Embryonic facial prominence (tissue), 1 donor: Measurements from ENCODE around the gene VCX3A.
"Not testable (repeated sequence)": the region's sequence is repeated elsewhere in the genome, so short reads cannot be mapped to it uniquely, and the experiment has no call there.

ENCODE experiments used
- DNase-seq: peaks from one replicate; pipeline ENCODE4 v3.0.0-alpha.2; 2016; ENCODE audit errors: extremely low spot score

VCX3A gene

DNA sequence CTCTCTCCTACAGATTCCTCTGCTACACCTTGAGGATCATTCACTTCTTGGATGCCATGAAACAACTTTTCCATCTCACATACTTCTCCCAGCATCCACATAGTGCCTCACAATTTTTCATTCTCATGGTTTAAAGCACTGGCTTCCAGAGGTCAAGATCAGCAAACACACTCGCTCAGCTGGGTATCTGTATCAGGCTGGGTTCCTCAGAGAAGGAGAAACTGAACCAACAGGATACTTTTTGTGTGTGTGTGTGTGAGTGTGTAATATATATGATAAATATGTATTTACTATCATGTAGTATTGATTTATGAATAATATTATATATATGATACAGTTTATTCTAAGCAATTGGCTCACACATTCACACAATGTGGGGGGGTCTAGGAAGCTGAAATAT lies at the start of gene VCX3A:
Gene VCX3A (minus strand): TSS at position 101 of the 400 bp plus-strand sequence. CDS start 621 bp downstream, outside the sequence.
- DNase-seq, result not testable (repeated sequence)

- DNase-seq, result no peak
These were observed 39.8 kb upstream of the VCX3A start for GRCh38 chrX:6574762-6575161.

DNA sequence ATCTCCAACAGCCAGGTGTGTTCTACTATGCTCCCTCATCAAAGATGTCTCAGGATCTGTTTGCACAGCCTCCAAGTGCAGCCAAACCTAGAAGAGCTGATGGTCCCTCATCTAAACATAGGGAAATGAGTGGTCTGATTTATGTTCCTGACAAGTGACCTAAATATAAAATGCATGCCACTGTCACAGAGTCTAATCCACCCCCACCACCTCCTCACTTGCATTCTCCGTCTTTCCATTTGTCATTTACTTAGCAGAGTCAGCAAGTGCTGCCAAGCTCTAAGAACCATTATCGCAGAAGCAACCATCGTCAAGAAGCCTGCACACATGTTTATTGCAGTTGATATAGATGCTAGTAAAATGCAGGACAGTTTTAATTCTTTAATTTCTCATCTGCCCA lies 33.1 kb upstream of the VCX3A start:
- no peak for DNase-seq

GRCh38 chrX:6558979-6559378 lies 24.1 kb upstream of the VCX3A start:
- no peak for DNase-seq

DNA sequence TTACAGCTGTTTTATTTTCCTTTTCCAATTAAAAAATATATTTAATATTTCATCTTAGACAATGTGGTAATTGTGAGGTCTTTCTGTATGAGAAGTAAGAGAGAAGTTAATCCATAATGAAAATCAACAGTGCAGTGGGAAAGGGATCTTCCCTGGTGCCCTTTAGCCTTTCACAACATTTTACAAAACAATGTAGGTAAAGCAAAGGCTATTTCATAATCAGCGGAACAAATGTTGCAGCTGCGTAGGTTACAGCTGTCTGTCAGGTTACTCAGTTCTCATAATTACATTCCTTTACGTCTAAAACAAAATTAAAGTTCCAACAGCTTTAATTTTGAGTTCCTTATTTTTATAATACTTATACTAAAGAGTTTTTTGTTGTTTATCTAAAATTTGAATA lies 22.8 kb upstream of the VCX3A start:
- no peak for DNase-seq

- DNase-seq, result no peak
These were observed 16.1 kb upstream of the VCX3A start for GRCh38 chrX:6550999-6551398.

DNA sequence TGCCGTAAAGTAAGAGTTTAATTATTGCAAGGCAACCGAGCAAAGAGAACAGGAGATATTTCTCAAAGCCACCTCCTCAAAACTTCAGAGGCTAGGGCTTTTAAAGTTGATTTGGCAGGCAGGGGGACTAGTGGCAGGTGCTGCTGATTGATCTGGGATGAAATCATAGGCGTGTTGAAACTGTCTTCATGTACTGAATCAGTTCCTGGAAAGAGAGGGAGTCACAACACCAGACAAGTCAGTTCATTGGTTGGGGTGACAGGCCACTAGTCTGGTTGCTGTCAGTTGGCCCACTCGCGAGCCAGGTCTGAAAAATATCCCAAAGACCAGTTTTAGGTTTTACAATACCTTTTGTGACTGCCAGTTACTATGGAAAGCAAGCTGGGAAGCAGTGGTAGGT lies 10.8 kb upstream of the VCX3A start:
- no peak for DNase-seq

GRCh38 chrX:6526564-6527136 lies 8.3 kb downstream of the VCX3A start:
- no peak for DNase-seq

- no peak for DNase-seq
These were observed 17.5 kb downstream of the VCX3A start for GRCh38 chrX:6517376-6517775.

- no peak for DNase-seq
These were observed 28.5 kb downstream of the VCX3A start for GRCh38 chrX:6506444-6506843.

DNA sequence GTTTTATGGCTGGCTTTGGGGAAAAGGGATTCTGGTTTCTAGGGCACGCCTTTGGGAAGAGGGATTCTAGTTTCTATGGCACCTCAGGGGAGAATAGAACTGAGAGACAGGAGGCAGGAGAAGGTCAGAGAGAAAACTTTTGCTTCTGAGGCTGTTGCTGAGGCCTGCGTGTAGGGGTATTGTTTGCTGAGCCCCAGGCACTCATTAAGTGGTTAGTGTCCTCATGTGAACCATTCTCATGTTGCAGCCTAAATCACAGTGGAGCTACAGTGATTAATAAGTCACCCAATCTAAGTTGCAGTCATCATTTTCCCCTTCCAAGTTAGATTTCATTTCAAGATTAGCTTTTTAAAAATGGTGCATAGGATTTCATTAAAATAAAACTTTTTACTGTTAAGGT lies 29.0 kb downstream of the VCX3A start:
- DNase-seq, result no peak

DNA sequence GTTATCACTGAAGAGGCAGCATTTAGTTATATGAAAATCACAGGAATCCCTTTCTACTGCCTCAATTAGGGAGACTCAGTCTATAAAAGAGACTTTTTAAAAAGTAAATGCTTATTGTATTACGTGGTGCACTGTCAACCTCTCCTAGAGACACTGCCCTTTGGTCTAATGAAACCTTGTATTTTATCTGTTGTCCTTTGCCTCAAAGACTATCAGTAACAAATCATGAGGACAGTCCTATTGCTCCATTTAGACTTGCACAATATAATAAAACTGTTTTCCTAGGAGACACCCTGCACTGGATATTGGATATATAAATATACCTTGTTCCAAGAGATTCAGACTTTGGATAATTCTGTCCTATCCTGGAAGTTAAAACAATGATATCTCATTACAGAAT lies 34.2 kb downstream of the VCX3A start:
- no peak for DNase-seq

GRCh38 chrX:6498324-6498723 lies 36.6 kb downstream of the VCX3A start:
- no peak for DNase-seq
